Ecto neural progenitor cell (in vitro differentiated cells): ENCODE results near the gene ILDR2.
"Not testable (repeated sequence)": the region's sequence is repeated elsewhere in the genome, so short reads cannot be mapped to it uniquely, and the experiment has no call there.

Experiments
- DNase-seq: peaks from one replicate; pipeline ENCODE4 v3.0.0-alpha.2; 2018; ENCODE audit warnings: low spot score

The ILDR2 gene

GRCh38 chr1:166888373-166889111, 86.8 kb downstream of the ILDR2 start:
- no peak for DNase-seq

- no peak for DNase-seq
These were observed 90.4 kb downstream of the ILDR2 start for GRCh38 chr1:166884971-166885370.

DNA sequence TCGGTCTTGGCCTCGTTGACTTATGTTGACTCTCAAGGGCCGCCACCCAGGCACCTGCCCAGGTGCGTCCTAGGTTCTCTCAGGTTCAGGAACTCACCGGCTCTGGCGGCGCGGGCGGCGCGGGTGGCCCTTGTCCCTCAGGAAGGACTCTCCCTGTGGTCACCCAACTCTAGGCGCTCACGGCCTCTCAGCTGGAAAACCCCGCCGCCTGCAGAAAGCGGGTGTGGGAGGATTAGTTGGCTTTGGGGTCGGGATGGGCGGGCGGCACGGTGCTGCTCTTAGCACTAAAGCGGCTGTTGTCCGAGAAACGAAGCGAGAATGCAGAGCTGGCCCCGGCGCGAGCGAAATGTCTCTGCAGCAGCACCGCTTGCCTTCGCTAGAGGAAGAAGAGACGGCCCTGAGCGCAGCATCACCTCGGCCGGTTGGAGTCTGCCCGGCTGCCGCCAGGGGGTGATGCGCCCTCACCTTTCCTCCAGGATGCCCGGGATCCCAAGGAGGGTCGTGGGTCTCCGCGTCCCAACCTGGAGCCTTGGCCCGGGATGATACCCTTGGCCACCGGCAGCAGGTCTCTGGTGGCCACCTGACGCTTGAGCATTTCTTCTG, 91.2 kb downstream of the ILDR2 start:
- DNase-seq, result peak; percentile 91

DNA sequence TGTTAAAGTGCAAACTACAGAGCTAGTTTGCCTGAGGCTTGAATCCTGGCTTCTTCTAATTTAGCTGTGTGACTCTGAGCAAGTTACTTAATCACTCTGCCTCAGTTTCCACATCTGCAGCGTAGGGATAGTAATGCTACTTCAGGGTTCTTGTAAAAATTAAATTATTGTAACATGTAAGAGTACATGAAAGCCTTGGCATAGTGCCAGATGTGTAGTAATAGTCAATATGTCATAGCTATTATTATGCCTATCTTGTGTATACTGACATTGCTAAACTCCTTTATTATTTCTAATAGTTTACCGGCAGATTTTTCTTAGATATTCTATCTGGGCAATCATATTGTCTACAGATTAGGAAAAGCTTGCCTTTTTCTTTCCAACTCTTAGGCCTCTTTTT, 92.4 kb downstream of the ILDR2 start:
- DNase-seq, result no peak

GRCh38 chr1:166878173-166878917, 97.0 kb downstream of the ILDR2 start:
- not testable (repeated sequence) for DNase-seq

DNA sequence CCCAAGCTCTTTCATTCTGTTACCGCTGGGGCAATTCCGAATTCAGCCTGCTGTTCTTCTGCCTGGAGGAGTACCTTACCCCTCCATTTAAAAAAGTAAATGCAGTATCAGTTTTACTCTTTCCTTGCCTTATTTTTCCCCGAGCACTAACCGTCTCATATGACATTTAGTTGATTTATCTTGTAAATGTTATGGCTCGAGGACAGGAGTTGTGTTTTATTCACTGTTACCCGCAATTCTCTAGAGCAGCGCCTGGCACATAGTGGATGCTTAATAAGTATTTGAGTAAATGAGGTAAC, 98.9 kb downstream of the ILDR2 start:
- DNase-seq, result no peak

DNA sequence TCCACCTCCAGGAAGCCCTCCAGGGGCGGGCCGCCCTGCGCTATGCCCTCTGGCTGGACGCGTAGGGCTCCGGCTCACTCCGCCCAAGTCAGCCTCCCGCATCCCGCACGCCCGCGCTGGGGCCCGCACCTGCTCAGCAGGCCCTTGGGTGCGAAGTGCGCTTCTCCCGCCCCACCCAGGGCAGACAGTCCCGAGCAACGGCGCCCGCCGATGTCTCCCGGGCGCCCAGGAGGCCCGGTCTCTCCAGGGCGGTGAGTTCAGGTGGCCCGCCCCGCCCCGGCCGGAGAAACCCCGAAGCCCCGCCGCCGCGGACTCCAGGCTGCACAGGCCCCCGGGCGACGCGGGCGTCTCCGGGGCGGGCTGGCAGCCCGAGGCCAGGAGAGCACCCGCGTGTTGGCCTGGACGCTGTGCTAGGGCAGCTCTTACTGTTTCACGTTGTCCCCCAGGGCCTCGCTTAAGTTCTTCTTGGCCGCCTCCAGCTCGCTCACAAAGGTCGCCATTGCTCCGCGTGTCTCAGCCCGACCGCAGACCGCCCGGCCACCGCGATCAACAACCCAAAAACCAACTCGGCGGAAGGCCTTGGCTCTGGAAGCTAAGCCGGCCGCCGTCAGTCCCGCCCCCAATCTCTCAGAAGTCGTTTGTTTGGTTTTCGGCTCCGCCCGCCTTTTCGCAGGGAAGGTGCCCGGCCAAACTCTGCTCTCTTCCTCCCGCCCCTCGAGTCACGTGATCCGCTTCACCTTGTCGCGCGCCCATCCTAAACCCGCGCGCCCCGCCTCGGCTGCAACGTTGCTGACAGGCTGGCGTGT, 99.4 kb downstream of the ILDR2 start, which contains the start of gene TADA1:
TADA1 (minus strand) TSS at position 531 of the 806 bp plus-strand sequence; CDS start at position 500, 31 bp downstream.
- DNase-seq, result peak; percentile 98

- DNase-seq, result no peak
These were observed 100.0 kb downstream of the ILDR2 start for GRCh38 chr1:166875302-166875733.

GRCh38 chr1:166874464-166874863, 100.9 kb downstream of the ILDR2 start:
- DNase-seq, result no peak

DNA sequence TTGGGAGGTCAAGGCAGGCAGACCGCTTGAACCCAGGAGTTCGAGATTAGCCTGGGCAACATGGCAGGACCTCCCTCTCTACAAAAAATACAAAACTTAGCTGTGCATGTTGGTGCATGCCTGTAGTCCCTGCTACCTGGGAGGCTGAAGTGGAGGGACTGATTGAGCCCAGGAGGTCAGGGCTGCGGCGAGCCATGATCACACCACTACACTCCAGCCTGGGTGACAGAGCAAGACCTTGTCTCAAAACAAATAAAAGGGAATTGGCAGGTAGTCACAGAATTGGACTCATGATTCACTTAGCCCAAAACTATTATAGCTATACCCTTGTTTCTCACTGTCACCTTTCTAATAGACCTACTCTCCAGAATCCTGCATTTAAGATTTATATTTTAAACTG, 104.8 kb downstream of the ILDR2 start:
- no peak for DNase-seq

DNA sequence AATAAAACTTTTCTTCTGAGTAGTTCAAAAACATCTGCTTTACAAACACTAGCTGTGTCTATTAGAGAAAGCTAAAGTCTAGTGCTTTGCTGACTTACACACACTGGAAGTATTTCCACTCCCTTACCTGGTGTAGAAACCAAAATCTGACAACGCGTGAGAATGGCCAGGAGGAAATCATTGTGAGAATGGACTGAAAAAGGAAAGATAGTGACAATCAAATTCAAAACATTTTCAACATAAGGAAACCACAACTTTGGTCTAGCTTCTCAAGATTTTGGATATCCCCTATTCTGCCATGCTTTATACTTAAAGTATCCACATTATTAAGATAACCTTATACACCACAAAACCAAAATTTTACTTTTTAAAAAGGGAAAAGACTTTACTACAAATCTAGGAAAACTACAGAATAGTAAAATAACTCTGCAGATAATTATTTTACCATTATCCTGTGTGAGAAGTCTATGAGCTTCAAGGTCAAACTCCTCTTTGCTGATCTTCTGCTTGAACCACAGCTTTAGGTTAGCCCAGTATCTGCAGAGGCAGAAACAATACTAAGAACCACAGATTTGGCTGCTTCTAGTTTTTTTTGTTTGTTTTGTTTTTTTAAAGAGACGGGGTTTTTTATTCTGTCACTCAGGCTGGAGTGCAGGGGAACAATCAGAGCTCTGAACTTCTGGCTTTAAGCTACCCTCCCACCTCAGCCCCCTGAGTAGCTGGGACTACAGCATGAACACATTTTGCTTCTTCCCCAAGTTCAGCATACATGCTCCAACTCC, 105.8 kb downstream of the ILDR2 start:
- DNase-seq, result no peak

DNA sequence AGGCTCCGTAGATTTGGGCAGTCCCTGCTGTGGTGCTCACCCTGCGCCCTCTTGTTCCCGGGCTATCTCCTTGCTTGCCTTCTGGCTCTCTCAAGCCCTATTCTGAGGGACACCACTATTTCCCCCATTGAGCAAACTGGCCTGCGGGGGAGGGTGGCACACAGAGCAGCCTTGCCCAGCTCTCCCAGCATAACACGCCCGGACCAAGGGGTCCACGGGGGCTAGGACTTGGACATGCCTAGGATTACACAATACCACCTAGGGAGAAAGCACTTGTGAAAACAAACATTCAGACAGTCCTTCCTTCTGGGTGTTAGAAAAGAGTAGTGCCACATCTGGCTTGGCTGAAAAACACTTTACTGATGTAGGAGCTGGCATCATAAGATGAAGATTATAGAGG, 106.7 kb downstream of the ILDR2 start:
- no peak for DNase-seq

DNA sequence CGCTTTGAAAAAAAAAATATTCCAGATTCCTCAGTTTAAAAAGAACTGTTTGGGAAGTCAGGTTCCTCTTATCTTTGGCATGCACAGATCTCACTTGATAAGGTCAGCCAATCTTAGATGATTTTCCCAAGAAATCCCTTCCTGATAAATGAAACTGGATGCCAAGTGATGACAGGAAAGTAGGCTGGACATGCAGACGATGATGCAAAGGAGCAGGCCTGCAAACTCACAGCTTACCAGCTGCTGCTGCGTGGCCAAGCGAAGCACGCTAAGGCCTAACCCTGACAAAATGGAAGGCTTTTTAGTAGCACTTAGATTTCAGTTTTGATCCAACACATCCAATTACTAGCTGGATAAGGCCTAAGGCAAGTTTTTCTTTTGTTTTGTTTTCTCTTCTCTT, 109.4 kb downstream of the ILDR2 start:
- DNase-seq, result no peak

GRCh38 chr1:166859597-166859996, 115.7 kb downstream of the ILDR2 start:
- DNase-seq, result no peak

DNA sequence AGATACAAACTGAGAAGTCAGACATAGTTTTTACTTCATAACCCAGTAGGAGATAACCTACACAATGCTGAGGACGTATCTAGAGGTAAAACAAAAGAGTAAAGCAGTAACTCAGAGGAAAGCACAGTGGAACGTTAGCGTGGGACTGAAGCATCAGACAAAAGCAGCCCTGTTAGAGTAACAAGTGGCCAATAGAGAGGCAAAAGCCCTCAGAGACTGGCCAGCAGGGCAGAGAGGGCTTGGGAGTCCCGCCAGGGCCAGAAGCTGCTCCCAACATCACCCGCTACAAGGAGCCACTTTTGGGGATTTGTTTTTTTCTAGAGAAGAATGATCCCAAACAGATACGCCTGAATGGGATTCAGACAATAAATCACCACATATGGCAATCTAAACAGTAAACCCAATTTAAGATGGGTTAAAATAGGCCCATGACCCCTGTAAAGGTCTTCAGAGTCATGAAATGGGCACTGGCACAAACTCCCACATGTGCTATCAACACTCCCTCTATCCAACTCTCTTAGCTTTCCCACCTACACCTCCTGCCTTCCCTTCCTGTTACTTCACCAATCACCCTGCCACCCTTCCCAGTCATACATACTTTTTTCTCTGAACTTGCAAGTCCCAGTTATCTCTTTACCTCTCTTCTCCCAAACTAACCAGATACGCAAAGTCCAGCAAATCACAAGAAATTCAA, 116.5 kb downstream of the ILDR2 start:
- DNase-seq, result no peak
